ENCODE data around the gene CTDSP2.

Gene CTDSP2

DNA sequence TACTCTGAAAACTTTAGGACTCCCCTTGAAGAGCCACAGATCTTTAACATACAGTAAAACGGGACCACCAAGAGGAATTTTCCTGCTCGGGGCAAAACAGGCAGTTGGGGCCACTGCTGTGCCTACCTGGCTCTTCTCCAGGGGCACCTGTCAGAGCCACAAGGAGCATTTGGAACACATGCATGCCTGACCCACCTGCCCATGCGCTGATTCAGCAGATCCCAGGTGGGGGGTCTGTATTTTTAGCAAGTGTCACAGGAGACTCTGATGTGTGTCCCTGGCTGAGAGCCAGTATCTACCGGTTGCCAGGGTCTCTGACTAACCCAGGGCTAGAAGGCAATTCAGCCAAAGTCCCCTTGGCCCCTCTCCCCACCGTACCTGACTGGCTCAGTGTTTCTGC, 6.5 kb downstream of the CTDSP2 start:
- no peak for TF ChIP-seq ZNF274 (IDR thresholded peaks at IDR 0.05; ENCODE audit: low read depth, low read length)
- no peak overlapping the region for H3K4me3 ChIP-seq (ENCODE audit: low read length)

DNA sequence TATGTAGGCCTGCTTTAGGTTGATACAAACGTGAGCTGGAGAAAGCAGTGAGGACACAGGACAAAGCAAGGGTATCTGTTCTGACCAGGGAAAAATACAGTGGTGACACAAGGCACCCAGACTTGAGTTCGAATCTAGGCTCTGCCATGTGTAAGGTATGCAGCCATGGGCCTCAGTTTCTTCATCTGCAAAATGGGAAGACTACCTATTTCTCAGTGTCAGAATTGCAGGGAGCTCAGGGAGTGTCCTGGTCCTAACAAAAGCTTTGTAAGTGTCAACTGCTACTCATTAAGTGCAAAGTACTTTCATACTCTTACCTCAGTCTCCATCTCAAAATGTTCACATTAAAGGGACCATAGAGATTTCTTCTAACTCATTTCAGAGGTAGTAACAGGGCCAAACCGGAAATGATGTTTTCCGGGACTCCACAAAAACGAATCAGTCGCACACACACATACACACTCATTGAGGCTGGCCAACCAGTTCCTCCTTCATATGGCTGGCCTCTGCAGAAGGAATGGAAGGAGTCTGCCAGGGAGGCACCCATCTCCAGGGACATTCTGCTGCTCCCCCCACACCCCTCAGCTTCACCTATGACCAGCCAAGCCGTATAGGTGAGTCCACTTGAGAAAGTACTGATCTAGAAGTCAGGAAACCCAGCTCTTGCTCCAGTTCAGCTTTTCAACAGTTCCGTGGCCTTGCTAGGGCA, 7.8 kb downstream of the CTDSP2 start:
- TF ChIP-seq ZNF274 (IDR thresholded peaks at IDR 0.05; ENCODE audit: low read depth, low read length): no peak
- H3K4me3 ChIP-seq (ENCODE audit: low read length): peak overlapping the region; percentile 13; the same call in 1 of the 2 replicates

DNA sequence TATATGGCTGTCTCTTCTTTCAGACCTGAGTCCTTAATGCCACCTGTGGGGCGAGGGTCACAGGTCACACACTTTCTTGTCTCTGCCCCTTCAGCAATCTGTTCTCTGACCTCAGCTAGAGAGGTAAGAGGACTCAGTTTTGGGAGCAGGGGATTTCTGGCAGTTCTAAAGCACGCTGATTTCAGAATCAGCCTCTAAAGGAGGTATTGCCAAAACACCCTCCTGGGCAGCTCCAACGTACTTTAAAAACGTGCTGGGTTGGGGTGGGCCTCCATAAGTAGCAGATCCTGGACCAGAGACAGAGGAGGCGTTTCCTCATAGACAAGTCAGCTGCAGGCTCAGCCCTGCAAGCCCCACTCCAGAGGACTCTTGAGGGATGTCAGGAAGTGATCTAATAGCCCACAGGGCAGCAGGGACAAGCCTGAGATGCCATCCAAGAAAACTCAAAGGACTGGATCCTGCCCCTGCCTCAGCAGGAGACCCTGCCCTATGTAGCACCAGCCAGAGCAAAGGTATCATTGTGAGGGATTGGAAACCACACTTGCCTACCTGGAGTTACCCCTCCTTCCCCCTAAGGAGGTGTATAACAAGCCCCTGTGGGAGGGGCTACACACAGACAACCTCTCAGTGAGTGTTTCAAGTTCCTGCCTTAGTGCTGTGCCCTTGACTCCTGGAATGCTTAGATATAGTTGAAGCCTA, 8.5 kb downstream of the CTDSP2 start:
- no peak overlapping the region; the same call in 1 of the 2 replicates for H3K4me3 ChIP-seq (ENCODE audit: low read length)
- no peak for TF ChIP-seq ZNF274 (IDR thresholded peaks at IDR 0.05; ENCODE audit: low read depth, low read length)

DNA sequence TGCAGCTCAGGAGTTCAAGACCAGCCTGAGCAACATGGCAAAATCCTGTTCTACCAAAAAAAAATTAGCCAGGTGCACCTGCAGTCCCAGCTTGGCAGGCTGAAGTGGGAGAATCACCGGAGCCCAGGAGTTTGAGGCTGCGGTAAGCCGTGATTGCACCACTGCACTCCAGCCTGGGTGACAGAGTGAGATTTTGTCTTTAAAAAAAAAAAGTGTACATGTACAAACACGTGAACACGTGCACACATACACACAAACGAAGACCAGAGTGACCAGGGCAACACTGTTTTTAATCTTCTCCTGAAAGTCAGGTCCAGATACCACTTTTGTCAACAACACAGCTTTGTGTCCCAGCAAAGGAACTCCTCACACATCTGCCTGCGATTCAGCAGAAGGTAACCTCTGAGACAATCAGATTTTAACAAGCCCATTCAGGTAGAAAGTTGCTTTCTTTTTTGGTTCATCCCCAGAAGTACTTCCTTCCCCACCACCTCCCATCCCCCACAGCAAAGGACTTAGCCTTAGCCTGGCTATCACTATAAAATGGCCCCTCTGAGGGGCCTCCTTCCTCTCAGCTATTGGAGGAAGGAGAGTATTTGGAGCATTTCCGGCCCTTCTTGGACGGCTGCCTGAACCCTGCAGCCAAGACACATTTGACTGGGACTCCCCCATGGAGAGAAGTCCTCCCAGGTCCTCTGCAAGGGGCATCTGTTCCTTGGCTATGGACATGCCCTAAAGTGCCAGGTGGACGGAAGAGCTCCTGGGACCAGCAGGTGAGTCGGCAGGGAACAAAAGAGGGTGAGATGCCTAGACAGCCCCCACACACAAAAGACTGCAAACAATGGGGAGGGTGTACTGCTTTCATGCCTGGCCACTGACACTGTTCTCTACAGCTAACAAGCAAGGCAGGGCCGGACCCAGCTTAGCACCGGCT, 9.8 kb downstream of the CTDSP2 start:
- no peak for TF ChIP-seq ZNF274 (IDR thresholded peaks at IDR 0.05; ENCODE audit: low read depth, low read length)
- peak overlapping the region; percentile 44; the same call in 1 of the 2 replicates for H3K4me3 ChIP-seq (ENCODE audit: low read length)

DNA sequence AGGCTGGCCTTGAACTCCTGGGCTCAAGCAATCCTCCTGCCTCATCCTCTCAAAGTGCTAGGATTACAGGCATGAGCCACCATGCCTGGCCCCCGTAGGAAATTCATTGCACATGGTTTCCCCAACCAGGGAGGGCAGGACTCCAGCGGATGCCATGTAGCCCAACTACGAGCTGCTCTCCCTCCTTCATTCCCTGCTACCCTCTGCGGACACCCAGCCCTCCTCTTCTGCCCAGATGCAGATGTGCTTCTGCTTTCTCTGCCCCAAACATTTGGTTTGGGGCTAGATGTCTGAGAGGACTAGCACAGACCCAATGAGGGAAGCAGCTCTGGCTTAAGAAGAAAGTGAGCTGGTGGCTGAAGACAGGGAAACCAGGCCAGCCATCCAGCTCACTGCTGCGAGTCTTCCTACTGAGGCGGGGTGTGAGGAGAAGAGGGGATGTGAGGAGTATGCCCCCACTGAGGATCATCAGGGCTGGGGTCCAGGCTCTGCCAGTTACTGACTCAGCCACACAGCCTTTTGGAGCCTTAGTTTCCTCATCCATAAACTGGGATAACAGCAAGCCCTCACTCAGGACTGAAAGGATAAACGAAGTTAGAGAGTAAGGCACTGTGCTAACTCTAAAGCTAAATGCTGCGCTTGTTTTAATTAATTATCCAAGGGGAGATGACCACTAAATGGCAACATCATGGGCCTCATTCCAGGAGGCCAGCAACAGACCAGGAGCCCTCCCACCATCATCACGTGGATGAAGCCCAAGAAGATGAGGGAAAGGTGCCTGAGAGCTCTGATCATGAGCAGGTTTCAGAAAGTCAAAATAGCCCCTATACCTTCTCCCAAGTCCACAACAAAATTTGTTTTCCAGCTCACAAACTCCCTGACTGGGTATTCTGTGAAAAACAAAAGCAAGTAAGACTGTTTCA, 10.9 kb downstream of the CTDSP2 start:
- no peak for TF ChIP-seq ZNF274 (IDR thresholded peaks at IDR 0.05; ENCODE audit: low read depth, low read length)
- H3K4me3 ChIP-seq (ENCODE audit: low read length): peak overlapping the region; percentile 44; the same call in 1 of the 2 replicates

DNA sequence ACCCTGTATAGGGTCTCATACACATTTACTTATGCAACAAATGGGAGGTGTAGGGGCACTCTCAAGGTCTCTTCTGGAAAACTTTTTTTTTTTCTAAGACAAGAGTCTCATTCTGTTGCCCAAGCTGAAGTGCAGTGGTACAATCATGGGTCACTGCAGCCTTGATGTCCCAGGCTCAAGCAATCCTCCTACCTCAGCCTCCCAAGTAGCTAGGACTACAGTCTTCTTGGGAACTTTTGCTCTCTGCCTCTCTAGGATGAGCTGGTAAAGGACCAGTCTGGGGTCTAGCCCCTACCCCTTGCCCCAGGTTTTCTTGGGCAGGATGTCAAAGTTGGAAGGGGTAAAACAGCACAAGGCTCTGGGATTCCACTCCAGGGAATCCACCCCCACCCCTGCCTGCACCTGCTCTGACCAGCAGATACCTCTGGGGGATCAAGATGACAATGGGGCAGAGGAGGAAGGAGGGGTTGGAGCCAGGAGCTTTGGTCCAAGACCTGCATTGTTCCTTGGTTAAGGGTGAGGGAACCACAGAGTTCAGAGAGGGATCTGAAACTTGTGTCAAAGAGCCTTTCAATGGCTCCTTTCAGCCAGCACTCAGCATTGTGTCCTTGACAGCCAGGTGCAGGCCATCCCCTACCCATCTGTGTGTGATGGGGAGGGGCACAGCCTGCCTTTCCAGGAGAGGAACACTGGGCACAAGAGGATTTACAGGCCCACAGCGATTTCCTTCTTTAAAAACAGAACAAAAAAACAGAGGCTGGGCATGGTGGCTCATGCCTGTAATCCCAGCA, 12.2 kb downstream of the CTDSP2 start:
- H3K4me3 ChIP-seq (ENCODE audit: low read length): no peak overlapping the region
- no peak for TF ChIP-seq ZNF274 (IDR thresholded peaks at IDR 0.05; ENCODE audit: low read depth, low read length)

DNA sequence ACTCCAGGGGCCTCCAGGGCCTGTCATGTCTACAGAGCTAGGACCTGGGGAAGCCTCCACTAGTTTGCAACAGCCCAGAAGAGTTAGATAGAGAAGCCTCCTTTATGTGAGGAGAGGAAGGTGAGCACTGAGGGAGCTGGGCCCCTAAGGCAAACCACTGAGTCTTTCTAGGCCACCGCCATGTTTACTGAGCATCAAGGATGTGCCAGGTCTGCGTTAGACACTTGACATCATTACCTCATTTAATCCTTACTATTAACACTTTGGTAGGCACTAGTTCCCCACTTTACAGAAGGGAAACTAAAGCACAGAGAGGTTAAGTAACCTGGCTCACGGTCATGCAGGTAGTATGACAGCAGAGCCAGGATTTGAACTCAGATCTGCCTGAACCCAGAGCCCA, 12.9 kb downstream of the CTDSP2 start:
- TF ChIP-seq ZNF274 (IDR thresholded peaks at IDR 0.05; ENCODE audit: low read depth, low read length): no peak
- H3K4me3 ChIP-seq (ENCODE audit: low read length): no peak overlapping the region

DNA sequence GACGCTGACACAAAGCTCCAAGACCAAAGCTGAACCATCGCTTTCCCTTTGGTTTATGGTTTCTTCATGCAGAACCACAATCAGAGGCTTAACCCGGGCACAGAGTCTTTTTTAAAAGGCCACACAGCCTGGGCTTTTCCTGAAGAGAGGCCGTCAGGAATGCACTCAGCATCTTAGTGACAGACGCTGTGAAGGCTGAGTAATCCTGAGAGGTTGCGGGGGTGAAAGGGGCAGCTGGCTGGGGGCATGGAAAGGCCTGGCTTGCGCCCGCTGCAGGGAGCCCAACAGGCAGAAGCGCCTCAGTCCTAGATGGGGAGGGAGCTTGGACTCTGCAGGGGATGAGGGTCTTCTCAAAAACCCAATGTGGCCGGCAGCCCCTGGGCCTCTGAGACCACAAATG, 13.6 kb downstream of the CTDSP2 start:
- TF ChIP-seq ZNF274 (IDR thresholded peaks at IDR 0.05; ENCODE audit: low read depth, low read length): no peak

DNA sequence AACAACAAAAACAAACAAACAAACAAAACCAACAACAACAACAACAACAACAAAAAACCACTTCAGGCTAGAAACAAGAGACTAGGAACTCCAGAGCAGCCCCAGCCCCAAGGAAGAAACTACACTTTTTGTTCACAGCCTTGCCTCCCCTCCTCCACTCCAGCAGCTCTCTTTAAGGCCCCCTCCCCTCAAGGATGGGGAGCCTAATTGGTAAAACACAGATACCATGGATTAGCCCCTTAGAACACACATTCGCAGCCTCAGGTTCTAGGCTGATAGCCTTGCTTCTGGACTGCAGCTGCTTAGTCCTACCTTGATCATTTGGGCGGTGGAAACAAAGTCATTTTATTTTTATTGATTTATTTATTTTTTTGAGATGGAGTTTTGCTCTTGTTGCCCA, 16.1 kb downstream of the CTDSP2 start:
- no peak for TF ChIP-seq ZNF274 (IDR thresholded peaks at IDR 0.05; ENCODE audit: low read depth, low read length)
- no peak overlapping the region for H3K4me3 ChIP-seq (ENCODE audit: low read length)

More for the DNA sequence above, 13.6 kb downstream of the CTDSP2 start:
- no peak overlapping the region for H3K4me3 ChIP-seq (ENCODE audit: low read length)

DNA sequence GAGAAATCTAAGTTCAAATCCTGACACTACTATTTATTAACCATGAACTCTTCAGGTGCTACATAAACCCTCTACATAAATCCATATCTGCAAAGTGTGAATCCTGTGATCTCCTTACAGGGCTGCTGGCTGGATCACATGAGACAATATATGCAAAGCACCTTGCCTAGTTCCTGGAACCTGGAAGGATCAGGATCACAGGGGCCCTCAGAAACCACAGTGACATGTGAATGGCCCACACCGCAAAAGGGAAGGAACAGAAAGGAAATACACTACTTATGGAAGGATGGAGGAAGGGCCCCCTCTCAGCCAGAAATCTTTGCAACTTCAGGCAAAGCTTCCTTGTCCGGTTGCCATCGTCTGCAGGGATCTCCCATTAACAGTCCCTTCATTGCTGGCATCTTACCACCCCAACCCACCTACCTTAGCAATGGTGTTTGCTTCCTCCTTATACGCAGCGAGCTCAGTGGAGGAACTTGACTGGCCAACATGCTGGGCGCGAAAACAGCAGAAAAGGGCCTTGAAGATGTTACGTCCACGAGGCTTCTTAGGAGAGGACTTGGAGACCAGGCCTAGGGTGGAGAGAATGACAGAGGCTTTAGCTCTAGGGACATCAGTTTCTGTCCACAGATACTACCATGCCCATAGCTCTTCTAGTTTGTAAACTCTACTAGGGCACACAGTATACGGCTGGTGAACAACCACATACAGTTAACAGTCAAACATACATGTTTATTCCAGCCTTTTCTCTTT, 17.3 kb downstream of the CTDSP2 start:
- no peak overlapping the region for H3K4me3 ChIP-seq (ENCODE audit: low read length)
- no peak for TF ChIP-seq ZNF274 (IDR thresholded peaks at IDR 0.05; ENCODE audit: low read depth, low read length)

DNA sequence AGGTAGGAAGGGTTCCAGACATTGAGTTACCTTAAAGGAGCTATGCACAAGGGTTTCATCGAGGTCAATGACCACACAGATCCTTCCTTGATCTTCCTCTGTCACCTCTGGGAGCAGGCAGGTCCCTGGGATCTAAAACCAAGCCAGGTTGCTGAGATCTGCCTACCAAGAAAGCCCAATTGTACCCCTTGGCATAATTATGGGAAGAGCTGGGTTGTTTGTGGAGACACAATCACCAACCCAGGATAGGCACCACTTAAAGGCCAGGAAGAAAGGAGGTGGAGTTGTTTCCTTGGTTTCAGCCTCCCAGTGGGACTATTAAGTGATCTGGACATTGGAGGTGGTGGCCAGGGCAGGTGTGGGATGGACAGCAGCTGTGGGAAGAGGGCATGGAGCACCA, 19.6 kb downstream of the CTDSP2 start:
- no peak overlapping the region for H3K4me3 ChIP-seq (ENCODE audit: low read length)
- TF ChIP-seq ZNF274 (IDR thresholded peaks at IDR 0.05; ENCODE audit: low read depth, low read length): no peak

DNA sequence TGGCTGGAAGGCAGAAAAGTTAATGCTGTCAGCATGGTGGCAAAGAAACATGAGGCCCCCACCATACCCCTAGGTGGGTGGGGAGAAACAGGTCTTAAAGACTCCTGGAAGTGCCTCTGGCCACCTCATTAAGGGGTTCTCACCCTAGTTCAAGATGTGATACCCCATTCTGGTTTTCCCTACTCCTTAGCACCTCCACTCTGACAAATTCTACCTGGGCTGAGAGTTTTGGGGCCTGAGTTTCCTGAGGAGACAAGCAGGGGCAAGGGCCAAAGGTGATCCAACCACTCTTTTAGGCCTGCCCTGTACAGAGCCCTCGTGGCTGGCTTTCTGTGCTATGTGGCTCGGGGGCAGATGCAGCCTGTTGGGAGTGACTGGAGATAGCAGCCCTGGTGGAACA, 20.1 kb downstream of the CTDSP2 start:
- no peak overlapping the region for H3K4me3 ChIP-seq (ENCODE audit: low read length)
- no peak for TF ChIP-seq ZNF274 (IDR thresholded peaks at IDR 0.05; ENCODE audit: low read depth, low read length)

All from GM08714 (cell line).